GM18507 (cell line): ENCODE results near the gene ZNRF2.

Source experiments
- DNase-seq: peaks from one replicate; pipeline ENCODE4 v3.0.0; 2011; ENCODE audit warnings: low read depth; ENCODE audit not compliant: insufficient read length; ENCODE audit errors: extremely low spot score
- FAIRE-seq: peaks from 2 replicates; lab custom pipeline; 2011; peaks lifted over from hg19 to GRCh38; lab: Jason Lieb, UNC

The ZNRF2 gene

DNA sequence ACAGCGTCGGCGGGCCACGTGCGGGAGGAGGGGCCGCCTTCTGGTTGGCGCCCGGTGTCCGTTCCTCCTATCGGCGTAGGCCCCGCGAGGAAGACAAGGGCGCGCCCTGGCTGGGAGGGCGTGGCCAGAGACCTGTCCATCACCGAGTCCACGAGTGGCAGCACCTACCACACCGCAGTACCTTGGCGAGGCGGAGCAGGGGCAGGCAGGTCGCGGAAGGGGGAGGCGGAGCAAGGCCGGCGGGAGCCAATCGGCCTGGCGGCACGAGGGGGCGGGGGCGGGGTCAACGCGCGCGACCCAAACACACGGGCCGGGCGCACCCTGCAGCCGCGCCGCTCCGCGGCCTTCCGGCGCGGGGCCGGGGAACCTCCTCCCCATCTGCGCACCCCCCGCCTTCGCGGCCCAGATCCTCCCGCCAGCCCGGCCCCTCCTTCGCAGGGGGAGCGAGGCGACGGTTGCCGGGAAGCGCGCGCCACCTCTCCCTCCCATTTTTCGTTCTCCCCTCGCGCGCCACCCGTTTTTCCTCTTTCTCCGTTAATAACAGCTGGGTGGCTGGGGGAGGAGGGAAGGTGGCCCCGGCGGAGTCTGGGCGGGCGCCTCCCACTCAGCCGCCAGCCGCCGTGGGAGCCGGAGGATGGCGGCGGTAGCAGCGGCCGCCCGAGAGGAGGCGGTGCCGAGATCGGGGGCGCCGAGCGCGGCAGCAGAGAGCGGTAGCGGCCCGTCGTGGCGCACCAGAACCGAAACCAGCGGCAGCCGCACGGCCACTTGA, at the start of gene ZNRF2:
TSS of gene ZNRF2 (plus strand) at position 300 of the 769 bp plus-strand sequence. CDS start 761 bp downstream, outside the sequence.
- DNase-seq (peak; percentile 94), FAIRE-seq (peak; percentile 93)

DNA sequence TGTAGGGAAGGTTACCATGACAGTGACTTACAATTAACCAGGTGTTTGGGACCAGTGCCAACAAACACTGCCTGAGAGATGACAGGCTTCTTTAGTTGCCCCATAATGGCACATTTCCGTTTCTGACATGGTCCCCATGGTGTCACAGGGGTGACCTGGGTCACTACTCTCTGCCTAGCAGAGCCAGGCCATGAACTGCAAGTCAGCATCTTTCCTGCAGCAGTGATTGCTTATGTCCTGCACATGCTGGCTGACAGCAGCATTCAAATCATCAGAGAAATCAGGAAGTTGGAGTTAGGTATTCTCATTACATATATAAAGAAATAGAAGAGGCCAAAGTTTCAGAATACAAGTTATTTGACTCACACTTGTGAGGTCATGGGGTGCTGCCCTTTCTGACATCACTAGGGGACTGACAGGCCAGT, 47.1 kb upstream of the ZNRF2 start:
- DNase-seq (no peak), FAIRE-seq (peak; percentile 12)

DNA sequence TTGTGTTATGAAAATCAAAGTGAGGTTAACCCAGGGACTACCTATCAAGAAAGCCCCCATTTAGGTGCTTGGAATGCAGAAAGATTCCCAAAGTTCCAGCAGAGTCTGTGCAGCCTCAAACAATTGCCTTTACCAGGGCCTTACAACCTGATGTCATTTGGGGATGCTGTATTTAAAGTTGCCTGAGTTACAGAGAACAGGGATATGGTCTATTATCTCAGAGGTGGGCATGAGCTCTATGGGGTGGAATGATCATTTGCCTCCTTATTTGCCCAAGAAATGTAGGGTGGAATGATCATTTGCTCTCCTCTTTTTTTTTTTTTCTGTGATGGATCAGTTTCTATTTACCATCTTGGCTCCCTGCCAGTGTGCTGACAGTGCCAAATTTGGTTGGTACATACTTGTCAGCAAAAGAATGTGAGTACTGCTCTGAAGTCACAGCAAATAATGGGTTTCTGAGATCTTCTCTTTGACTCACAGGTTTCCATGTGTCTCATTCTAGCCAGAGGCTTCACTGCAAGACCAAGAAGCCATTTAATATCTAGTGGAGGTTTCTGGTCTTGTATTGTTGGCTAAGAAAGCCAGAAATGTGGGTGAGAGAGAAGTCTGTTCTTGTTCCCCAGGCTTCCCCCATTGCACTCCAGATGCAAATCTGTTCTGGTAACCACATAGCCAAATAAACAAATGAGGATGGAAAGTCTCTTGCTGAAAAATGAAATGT, 45.5 kb upstream of the ZNRF2 start:
- FAIRE-seq, result peak; percentile 92
- DNase-seq, result no peak

DNA sequence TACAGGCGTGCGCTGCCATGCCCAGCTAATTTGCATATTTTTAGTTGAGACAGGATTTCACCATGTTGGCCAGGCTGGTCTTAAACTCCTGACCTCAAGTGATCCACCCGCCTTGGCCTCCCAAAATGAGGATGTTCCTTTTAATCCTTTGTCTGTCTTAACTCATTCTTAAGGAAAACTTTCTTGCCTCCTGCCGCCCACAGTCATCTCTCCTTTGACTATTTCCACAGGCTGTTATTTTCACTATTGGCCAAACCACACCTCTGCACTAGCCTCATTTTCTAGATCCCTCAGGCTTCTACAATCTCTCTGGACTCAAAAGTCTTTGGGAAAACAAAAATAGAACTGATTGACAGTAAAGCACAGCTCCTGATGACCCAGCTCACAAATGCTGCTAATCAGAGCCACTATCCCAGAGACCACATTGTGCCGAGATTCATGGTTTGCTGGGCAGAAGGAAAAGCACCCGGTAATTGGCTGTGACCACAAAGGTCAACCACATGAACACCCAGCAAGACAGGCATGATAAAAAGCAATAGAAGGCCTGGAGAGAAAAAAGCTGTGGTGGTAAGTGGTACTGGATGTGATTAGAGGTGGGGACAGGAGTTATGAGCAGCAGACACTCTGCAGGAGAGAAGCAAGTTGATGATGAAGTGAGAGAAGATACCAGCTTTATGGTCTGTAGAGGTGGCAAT, 44.1 kb upstream of the ZNRF2 start:
- no peak for DNase-seq
- FAIRE-seq, result peak; percentile 73

DNA sequence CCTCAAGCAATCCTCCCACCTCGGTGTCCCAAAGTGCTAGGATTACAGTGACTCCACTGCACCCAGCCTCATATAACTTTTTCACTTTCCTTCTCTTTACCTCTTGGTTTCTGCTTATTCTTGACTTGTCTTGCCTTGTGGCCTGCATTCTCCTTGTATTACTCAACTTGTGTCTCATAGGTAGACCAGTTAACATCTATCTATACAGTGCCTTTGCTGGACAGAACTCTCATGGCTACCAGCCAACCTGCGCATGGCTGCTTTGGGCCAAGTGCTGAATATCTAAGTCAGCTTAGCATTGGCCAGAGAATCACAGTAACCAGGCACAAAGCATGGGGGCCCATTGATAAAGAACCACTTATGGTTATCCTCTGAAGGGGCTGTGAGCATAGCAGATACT, 42.6 kb upstream of the ZNRF2 start:
- DNase-seq (no peak), FAIRE-seq (peak; percentile 12)

DNA sequence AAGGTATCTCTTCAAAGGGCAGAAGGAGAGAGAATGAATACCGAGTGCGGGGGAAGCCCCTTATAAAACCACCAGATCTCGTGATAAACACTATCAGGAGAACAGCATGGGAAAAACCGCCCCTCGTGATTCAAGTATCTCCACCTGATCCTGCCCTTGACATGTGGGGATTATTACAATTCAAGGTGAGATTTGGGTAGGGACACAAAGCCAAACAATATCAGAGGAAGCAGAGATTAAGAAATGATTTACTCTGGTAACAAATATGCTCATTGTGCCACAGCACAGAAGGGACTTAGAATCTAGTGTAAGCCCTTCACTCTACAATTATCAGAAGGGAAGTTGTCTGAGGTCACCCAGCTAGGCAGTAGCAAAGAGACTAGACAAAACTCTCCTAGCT, 40.1 kb upstream of the ZNRF2 start:
- DNase-seq, result no peak
- FAIRE-seq, result no peak

DNA sequence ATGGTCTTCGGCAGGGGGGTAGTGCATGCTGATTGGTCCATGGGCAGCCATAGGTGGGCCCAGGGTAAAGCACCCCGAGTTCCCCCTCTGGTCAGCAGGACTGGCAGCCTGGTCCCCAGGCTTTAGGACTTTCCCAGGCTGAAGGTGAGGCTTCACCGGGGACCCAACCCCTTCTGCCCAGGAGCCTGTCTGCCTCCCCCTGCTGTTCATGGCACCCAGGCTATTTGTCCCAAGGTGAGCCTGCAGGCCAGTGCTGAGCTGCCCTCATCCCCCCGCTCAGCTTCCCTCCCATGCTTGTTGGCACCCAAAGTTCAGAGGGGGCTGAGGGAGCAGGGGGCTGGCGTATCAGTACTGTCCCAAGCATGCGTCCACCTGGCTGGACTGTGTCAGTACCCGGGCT, 38.5 kb upstream of the ZNRF2 start:
- FAIRE-seq (no peak), DNase-seq (no peak)

DNA sequence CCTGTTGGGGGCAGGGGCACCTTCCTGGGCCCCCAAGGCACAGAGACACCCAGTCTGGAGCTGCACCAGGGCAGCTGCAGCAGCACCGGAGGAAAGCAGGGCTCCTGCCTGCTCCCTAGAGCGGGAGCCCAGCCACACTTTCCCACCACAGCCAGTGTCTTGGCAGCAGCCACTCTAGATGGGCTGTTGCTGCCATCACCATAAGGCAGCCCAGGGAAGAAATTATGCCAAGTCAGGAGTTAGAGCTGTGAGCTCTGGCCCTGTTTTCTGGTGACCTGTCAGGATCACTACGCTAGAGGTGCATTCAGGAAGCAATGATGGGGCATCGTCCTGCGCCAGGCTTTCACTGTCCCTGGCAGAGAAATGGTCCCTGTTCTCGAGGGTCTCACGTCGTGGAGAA, 38.0 kb upstream of the ZNRF2 start:
- DNase-seq, result no peak
- FAIRE-seq, result no peak

DNA sequence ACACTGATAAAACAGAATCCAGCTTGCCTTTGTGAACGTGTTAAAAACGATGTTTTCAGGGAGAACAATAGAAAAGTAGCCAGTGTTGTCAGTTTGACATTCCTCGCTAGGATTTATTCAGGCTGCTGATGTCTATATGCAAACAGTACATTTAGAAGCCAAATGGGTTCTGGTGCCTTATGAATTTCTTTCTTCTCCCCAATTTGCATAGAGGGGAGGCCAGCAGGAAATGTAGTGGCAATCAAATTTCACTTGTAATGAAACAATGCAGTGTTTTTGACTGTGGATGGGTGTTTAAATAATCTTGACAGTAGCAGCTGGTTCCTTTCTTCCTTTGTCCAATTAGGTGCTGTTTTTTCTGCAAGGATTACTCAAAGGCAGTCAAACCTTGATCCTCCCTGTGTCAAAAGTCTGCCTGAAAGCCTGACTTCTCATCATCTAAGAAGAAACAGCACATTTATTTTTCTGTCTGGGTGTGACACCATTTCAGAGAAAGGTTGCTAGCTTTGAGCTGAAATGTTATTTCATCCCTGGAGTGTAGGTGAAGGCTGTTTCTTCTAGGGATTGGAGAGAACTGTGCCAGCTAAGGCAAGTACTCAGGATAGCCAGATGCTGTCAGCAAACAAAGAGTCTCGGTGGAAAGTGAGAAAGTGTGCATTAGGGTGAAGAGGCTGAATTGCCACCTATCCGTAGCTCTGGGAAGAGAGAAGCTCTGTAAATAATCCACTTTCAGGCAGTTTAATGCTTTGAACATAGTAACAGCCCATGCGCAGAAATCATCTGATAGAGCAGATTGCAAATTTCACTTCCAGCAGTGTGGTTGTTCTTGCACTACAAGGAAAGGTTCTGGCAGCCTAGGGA, 36.6 kb upstream of the ZNRF2 start:
- no peak for FAIRE-seq

DNA sequence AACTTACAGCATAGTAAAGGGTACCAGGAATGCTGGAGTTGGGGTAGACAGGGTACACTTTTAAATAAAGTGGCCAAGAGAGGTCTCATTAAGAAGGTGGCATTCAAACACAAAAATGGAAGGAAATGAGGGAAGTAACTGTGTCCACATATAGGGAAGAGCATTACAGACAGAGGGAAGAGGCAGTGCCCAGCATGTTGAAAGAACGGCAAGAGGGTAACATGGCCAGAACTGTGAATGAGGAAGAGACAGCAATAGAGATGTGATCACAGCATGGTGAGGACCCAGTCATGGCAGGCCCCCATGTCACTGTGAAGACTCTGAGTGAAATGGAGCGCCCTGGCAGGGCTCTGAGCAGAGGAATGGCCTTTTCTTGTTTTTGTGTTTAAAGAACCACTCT, 35.1 kb upstream of the ZNRF2 start:
- no peak for DNase-seq
- no peak for FAIRE-seq

More for the DNA sequence above, 36.6 kb upstream of the ZNRF2 start:
- DNase-seq, result no peak

DNA sequence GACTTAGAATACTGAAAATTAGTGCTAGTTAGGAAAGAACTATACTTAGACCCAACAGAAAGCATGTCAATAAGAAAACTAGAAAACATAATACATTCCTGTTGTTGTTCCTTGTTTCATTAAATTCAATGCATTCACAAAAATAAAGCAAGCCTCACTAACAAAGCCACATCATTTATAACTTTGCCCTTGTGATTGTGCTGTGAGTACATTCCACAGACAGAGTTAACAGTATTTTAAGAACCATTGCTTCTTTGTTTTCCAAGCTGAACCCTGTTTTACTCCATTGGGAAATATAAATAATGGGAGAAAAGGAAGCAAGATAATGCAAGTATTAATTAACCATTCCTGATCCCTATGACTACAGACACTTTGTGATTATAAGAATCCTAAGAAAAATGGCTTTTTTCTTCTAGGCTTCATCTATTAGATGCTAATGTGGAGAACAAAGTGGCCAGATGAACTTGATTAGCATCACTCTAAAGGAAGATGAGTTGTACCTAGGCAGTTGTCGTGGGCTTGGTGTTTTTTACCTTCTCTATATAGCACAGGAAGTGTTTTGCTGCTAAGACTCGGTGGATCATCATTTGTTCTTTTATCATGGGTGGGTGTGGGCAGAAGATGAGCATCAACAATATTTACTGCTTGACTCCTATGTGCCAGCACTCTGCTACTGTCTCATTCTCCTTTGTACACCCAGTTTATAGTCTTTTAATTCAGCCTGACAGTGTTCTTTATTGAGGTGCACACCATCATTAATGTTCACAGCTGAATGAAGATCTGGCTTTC, 34.2 kb upstream of the ZNRF2 start:
- DNase-seq (no peak), FAIRE-seq (no peak)

DNA sequence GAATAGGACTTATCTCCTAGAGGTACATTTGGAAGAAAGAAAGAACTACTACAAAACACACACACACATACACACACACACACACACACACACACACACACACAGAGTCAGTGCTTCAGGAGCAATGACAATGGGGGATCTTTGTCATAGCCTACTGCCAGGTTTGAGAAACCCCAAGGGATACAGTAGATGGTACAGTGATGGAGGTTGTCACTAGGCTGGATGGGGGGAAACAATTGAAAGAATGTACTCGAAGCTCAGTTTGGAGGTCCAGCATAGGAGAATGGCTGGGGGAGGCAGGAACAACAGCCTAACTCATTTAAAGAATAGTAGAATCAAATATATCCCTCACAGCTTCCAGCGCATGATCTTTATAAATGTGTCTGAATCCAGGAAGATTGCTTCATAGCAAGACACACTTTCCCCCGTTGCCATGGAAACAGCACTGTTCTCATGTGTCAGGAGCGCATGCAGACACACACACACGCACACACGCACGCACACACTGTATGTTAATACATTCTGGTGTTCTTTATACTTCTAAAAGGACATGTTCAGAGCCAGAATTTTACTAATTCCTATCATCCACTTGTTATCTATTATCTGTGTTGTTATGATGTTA, 32.6 kb upstream of the ZNRF2 start:
- FAIRE-seq (no peak), DNase-seq (no peak)

DNA sequence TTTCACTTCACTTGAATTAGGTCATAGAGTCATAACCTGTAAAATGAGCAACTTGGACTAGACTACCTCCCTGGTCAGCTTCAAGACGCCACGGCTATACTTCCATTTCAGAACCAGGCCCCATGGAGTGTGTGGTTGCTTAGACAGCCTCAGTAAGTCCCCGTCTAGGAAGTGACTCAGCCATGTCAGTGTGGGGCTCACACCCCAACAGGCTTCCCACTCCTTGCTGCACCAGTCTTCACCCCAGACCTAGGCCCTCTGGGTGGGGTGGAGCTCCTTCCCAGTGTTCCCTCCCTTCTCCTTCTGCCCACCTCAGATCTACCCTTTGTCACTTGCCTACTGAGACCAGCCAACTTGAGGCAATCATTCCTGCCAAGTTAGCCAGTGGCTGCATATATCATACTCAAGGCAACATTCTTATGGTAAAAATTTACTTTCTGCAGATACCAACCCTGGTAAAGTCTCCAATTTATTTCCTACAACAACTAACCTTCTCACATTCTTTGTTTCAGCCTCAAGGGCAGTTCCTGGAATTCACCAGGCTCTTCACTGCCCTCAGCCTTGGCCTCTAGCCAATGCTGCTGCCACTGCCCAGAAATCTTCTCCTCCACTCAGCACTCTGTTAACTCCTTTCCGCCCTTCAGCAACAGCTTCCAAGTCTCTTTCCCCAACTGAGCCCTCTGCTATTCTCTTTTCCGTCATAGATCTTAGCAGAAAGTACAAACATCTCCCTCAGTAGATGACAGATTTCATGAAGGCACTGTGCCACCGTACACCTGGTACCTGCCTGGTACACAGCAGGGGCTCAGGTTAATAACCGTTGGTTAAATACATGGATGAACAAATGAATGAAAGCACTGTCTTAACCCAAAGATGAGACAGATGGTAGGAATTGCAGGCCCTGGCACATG, 31.3 kb upstream of the ZNRF2 start:
- FAIRE-seq, result no peak
- DNase-seq, result no peak

DNA sequence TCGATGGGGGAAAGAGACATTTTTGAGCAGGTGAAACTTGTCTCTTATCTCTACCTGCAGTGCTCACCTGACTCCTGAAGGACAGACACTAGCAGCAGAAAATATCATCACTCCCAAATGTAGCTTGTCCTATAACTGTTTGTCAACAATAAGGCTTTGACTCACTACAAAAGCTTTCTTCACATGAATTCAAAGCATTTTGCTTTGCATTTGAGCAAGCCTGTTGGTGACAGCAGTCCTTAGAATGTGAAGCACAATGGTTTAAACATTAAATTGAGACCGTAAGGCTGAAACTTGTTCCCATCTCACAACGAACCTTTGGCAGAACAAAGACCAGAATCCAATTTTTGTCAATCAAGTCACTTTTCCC, 30.6 kb upstream of the ZNRF2 start:
- DNase-seq, result no peak
- FAIRE-seq, result no peak

DNA sequence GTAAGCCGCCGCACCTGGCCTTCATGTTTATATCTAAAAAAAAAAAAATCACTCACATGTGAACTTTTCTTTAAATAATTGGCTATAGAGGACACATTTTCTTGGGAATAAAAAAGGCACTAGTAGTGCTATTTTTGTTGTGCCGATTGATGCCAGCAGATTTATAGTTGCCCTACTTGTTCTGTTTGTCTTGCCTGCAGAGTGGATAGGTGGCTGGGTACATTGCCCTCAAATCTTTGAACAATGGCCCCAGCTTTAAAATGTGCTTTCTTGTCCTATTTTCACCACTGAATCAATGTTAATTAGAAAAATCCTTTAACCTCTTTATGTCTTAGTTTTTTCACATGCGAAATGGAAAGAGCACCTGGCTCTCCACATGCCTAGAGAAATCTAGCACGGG, 30.1 kb upstream of the ZNRF2 start:
- no peak for FAIRE-seq

DNA sequence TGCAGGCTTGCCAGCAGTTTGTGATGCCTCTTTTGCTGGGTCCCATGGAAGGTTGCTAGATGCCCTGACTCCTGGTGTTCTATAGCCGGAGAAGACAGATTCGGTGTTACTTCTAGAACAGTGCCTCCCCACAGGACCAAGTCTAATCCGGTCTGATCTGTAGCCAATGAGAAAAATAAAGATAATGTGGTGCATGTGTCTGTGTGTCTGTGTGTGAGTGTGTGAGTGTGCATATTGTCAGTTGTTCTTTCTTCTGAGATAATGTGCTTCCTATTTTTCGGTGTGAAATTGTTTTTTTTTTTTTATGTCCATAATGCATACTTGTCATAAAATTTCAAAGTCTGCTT, 29.7 kb upstream of the ZNRF2 start:
- DNase-seq (no peak), FAIRE-seq (no peak)

More for the DNA sequence above, 30.1 kb upstream of the ZNRF2 start:
- no peak for DNase-seq

DNA sequence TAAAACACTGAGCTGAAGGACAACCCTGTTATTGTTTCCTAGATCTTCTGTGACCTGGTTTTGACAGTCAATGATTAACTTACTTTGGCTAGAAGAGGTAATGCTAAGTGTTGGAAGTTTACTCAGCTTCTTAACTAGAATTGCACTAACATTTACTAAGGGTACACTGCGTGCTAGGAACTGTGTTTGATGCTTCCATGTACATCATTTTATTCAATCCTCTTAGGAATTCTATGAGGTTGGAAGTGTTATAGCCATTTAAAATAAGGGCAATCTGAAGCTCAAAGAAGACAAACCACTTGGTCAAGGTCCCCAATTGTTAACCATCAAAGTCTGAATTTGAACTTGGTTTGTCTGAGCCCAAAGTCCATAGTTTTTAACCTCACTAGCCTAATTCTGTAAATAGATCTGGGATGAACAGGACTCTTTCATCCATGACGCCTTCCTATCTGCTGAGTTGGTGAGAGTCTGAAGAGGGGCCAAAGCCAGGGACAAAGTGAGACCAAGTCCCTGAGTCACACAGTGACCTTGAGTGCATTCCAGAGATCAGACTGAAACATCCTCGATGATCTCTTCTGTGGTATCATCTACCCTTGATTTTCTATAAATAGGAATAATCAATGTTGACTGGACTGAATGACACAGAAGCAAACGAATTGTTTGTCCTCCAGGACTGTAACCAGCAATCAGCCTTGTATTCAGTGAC, 29.2 kb upstream of the ZNRF2 start:
- peak; percentile 68 for FAIRE-seq
- DNase-seq, result no peak
